WTC11 (cell line): ENCODE data around the gene LENEP. TPM values are rescaled to one million over a fixed set of nuclear protein-coding genes. Genes with fewer than 3 reads are reported as not detected.

Experiments
- ATAC-seq: fragments of 200-7000 bp; cut with Tn5 transposase; 2 replicates; pipeline ENCODE4 v1.10.0; 2021; ENCODE audit warnings: mild to moderate bottlenecking, moderate library complexity
- CTCF ChIA-PET: fragments of 300-600 bp; sonication (Branson Sonifier 250); formaldehyde crosslinking; loops from one replicate; lab custom pipeline; 2021; ENCODE audit warnings: antibody characterized with exemption; lab: Charles Lee
- POLR2A ChIA-PET: fragments of 350-600 bp; sonication (Branson Sonifier 250); formaldehyde crosslinking; loops from one replicate; lab custom pipeline; 2021; ENCODE audit warnings: antibody characterized with exemption; lab: Charles Lee
- DNase-seq: peaks from one replicate; pipeline ENCODE4 v3.0.0; 2021; ENCODE audit warnings: low spot score
- H3K27ac Mint-ChIP-seq: 2 replicates; pipeline ENCODE4 v1.8.0; 2021; ENCODE audit warnings: mixed read lengths
- H3K27me3 Mint-ChIP-seq: 2 replicates; pipeline ENCODE4 v1.8.0; 2021; ENCODE audit warnings: low read depth, mild to moderate bottlenecking, moderate library complexity, mixed read lengths
- H3K36me3 Mint-ChIP-seq: 2 replicates; pipeline ENCODE4 v1.8.0; 2021; ENCODE audit warnings: mixed read lengths
- H3K4me1 Mint-ChIP-seq: 2 replicates; pipeline ENCODE4 v1.8.0; 2022; ENCODE audit warnings: mixed read lengths
- H3K4me3 Mint-ChIP-seq: 2 replicates; pipeline ENCODE4 v1.8.0; 2021; ENCODE audit warnings: mild to moderate bottlenecking, moderate library complexity, mixed read lengths
- H3K9me3 Mint-ChIP-seq: 2 replicates; pipeline ENCODE4 v1.8.0; 2021; ENCODE audit warnings: mixed read lengths
- ATF1 ChIP-seq: sonication (generic); formaldehyde crosslinking; IDR thresholded peaks from 2 replicates; pipeline ENCODE4 v1.8.1; 2023; ENCODE audit warnings: mild to moderate bottlenecking, moderate library complexity, missing genetic modification reagents
- FOXK1 ChIP-seq: sonication (generic); formaldehyde crosslinking; IDR thresholded peaks from 2 replicates; pipeline ENCODE4 v1.8.0; 2022; ENCODE audit warnings: mild to moderate bottlenecking, moderate library complexity, missing genetic modification reagents
- FOXP1 ChIP-seq: sonication (generic); formaldehyde crosslinking; IDR thresholded peaks from 2 replicates; pipeline ENCODE4 v1.8.0; 2022; ENCODE audit warnings: missing genetic modification reagents, mild to moderate bottlenecking, moderate library complexity, borderline replicate concordance
- JAZF1 ChIP-seq: fragments of 250-450 bp; sonication (Bioruptor Pico); IDR thresholded peaks from 2 replicates; pipeline ENCODE4 v1.9.0; 2021; ENCODE audit warnings: moderate library complexity, mild to moderate bottlenecking, inconsistent platforms
- NFATC4 ChIP-seq: fragments of 250-450 bp; sonication (Bioruptor Pico); IDR thresholded peaks from 2 replicates; pipeline ENCODE4 v1.9.0; 2021; ENCODE audit warnings: mild to moderate bottlenecking
- NFYB ChIP-seq: sonication (generic); formaldehyde crosslinking; conservative IDR thresholded peaks from 2 replicates; pipeline ENCODE4 v1.8.0; 2022; ENCODE audit warnings: low read depth, missing genetic modification reagents
- NR1H2 ChIP-seq: sonication (generic); formaldehyde crosslinking; IDR thresholded peaks from 2 replicates; pipeline ENCODE4 v1.9.0; 2021; ENCODE audit warnings: mild to moderate bottlenecking, moderate library complexity, missing genetic modification reagents
- NR2C2 ChIP-seq: sonication (generic); formaldehyde crosslinking; IDR thresholded peaks from 2 replicates; pipeline ENCODE4 v1.8.0; 2022; ENCODE audit warnings: mild to moderate bottlenecking, missing genetic modification reagents
- OVOL2 ChIP-seq: fragments of 250-450 bp; sonication (Bioruptor Pico); IDR thresholded peaks from 2 replicates; pipeline ENCODE4 v1.9.0; 2021; ENCODE audit warnings: mild to moderate bottlenecking, borderline replicate concordance
- SOX15 ChIP-seq: fragments of 250-450 bp; sonication (Bioruptor Pico); IDR thresholded peaks from 2 replicates; pipeline ENCODE4 v1.9.0; 2021; ENCODE audit warnings: mild to moderate bottlenecking
- SP1 ChIP-seq: sonication (generic); formaldehyde crosslinking; conservative IDR thresholded peaks from 2 replicates; pipeline ENCODE4 v1.8.1; 2022; ENCODE audit warnings: missing genetic modification reagents
- TEAD1 ChIP-seq: sonication (generic); formaldehyde crosslinking; IDR thresholded peaks from 2 replicates; pipeline ENCODE4 v1.8.0; 2022; ENCODE audit warnings: mild to moderate bottlenecking, missing genetic modification reagents
- ZNF138 ChIP-seq: sonication (generic); formaldehyde crosslinking; conservative IDR thresholded peaks from 2 replicates; pipeline ENCODE4 v1.8.1; 2022; ENCODE audit warnings: mild to moderate bottlenecking, moderate library complexity, missing genetic modification reagents
- ZNF219 ChIP-seq: sonication (generic); formaldehyde crosslinking; IDR thresholded peaks from 2 replicates; pipeline ENCODE4 v1.8.0; 2023; ENCODE audit warnings: missing genetic modification reagents, mild to moderate bottlenecking, borderline replicate concordance
- total RNA-seq: library from RNA; stranded (reverse); gene quantifications from 3 replicates; pipeline ENCODE4 v1.2.3, GENCODE V29; 2021
- TF ChIP-seq, protein P1 (sequence below): sonication (generic); formaldehyde crosslinking; conservative IDR thresholded peaks from 2 replicates; pipeline ENCODE4 v1.8.1; 2023; ENCODE audit warnings: mild to moderate bottlenecking, low read depth, missing genetic modification reagents, moderate library complexity
- TF ChIP-seq, protein P2 (sequence below): fragments of 250-450 bp; sonication (Bioruptor Pico); IDR thresholded peaks from 2 replicates; pipeline ENCODE4 v1.8.0; 2021; ENCODE audit warnings: mild to moderate bottlenecking
- TF ChIP-seq, protein P3 (sequence below): sonication (generic); formaldehyde crosslinking; IDR thresholded peaks from 2 replicates; pipeline ENCODE4 v1.8.0; 2023; ENCODE audit warnings: missing genetic modification reagents
- TF ChIP-seq, protein P4 (sequence below): fragments of 250-450 bp; sonication (Bioruptor Pico); IDR thresholded peaks from 2 replicates; pipeline ENCODE4 v1.9.0; 2021; ENCODE audit warnings: mild to moderate bottlenecking
- TF ChIP-seq, protein P5 (sequence below): sonication (generic); formaldehyde crosslinking; IDR thresholded peaks from 2 replicates; pipeline ENCODE4 v1.8.0; 2022; ENCODE audit warnings: mild to moderate bottlenecking, missing genetic modification reagents
- TF ChIP-seq, protein P6 (sequence below): sonication (generic); formaldehyde crosslinking; IDR thresholded peaks from 2 replicates; pipeline ENCODE4 v1.8.1; 2022; ENCODE audit warnings: mild to moderate bottlenecking, missing genetic modification reagents, moderate library complexity, borderline replicate concordance
- TF ChIP-seq, protein P7 (sequence below): sonication (generic); formaldehyde crosslinking; IDR thresholded peaks from 2 replicates; pipeline ENCODE4 v1.8.0; 2023; ENCODE audit warnings: mild to moderate bottlenecking, missing genetic modification reagents

The LENEP gene
- total RNA-seq, 1 experiment from 2014 or later = 1.2 TPM

DNA sequence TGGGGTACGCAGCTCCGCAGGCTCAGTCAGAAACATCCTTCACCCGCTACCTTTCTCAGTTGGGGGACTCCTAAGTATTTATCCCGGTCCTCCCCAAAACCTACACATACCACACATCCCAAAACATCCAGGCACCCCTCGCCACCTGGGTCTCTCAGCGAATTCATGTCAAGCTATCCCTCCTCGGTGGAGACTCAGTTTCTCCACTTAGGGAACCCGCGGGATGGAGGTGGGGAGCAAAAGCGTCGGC, 8.0 kb downstream of the LENEP start (continued):
- TF ChIP-seq, protein P1, sequence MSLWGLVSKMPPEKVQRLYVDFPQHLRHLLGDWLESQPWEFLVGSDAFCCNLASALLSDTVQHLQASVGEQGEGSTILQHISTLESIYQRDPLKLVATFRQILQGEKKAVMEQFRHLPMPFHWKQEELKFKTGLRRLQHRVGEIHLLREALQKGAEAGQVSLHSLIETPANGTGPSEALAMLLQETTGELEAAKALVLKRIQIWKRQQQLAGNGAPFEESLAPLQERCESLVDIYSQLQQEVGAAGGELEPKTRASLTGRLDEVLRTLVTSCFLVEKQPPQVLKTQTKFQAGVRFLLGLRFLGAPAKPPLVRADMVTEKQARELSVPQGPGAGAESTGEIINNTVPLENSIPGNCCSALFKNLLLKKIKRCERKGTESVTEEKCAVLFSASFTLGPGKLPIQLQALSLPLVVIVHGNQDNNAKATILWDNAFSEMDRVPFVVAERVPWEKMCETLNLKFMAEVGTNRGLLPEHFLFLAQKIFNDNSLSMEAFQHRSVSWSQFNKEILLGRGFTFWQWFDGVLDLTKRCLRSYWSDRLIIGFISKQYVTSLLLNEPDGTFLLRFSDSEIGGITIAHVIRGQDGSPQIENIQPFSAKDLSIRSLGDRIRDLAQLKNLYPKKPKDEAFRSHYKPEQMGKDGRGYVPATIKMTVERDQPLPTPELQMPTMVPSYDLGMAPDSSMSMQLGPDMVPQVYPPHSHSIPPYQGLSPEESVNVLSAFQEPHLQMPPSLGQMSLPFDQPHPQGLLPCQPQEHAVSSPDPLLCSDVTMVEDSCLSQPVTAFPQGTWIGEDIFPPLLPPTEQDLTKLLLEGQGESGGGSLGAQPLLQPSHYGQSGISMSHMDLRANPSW (CRISPR knock-in tag) = no peak
- TF ChIP-seq NR1H2 (CRISPR knock-in tag) = no peak
- TF ChIP-seq, protein P2, sequence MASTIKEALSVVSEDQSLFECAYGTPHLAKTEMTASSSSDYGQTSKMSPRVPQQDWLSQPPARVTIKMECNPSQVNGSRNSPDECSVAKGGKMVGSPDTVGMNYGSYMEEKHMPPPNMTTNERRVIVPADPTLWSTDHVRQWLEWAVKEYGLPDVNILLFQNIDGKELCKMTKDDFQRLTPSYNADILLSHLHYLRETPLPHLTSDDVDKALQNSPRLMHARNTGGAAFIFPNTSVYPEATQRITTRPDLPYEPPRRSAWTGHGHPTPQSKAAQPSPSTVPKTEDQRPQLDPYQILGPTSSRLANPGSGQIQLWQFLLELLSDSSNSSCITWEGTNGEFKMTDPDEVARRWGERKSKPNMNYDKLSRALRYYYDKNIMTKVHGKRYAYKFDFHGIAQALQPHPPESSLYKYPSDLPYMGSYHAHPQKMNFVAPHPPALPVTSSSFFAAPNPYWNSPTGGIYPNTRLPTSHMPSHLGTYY (CRISPR knock-in tag) = no peak
- TF ChIP-seq JAZF1 (CRISPR knock-in tag) = no peak
- no peak for TF ChIP-seq FOXK1
- no peak for TF ChIP-seq ZNF138 (CRISPR knock-in tag)
- no peak for TF ChIP-seq NR2C2 (CRISPR knock-in tag)
- no peak for TF ChIP-seq OVOL2 (CRISPR knock-in tag)
- no peak for TF ChIP-seq SOX15
- TF ChIP-seq, protein P3, sequence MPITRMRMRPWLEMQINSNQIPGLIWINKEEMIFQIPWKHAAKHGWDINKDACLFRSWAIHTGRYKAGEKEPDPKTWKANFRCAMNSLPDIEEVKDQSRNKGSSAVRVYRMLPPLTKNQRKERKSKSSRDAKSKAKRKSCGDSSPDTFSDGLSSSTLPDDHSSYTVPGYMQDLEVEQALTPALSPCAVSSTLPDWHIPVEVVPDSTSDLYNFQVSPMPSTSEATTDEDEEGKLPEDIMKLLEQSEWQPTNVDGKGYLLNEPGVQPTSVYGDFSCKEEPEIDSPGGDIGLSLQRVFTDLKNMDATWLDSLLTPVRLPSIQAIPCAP (CRISPR knock-in tag) = no peak
- TF ChIP-seq, protein P4, sequence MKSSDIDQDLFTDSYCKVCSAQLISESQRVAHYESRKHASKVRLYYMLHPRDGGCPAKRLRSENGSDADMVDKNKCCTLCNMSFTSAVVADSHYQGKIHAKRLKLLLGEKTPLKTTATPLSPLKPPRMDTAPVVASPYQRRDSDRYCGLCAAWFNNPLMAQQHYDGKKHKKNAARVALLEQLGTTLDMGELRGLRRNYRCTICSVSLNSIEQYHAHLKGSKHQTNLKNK (CRISPR knock-in tag) = no peak

DNA sequence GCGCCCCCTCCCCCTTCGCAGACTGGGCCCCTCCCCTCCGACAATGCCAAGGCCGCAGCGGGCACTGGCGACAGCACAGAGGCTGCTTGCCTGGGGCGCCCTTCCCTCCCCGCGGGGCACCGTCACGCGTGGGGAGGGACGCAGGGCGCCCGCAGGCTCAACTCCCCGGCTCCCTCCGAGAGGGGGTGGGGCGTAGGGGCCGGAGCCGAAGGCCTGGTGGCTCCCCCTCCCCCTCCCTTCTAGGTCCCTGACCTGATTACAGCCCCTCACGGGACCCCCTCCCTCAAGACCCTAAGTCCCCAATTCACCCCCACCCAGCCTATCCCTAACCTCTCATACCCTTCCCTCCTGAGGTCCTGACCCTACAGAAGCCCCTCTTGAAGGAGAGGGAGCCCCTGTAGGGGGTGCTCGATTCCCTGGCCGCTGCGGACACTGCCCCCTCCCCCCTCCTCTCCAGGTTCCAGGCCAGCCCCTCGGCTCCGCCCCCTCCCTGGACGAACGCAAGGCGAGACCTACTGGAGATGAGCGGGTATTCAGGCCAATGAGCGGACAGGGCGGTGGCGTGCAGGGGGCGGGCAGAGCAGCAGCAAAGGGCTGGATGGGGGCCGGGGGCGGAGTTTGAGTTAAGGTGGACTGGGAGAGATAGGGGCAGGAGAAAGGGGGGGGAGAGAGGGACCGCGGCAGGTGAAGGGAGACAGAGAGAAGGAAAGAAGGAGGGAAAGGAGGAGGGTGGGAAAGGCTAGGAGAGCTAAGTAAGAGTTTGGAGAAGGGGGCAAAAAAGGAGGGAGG, 8.5 kb downstream of the LENEP start:
- no peaks in the 10 kb centered on the region for H3K9me3 Mint-ChIP-seq
- H3K4me1 Mint-ChIP-seq = peaks cover 39% of the 10 kb centered on the region
- ChIA-PET POLR2A (interaction anchor here (0.8 to 13.0 kb wide), 5 partner anchors 14 to 31 kb away, joined by 3 to 176 read pairs (median 21); partner anchors contain the start of genes CKS1B, FLAD1 and SHC1), CTCF (interaction anchor here (0.6 to 10.3 kb wide), 22 partner anchors 9 to 171 kb away, joined by 3 to 176 read pairs (median 6); partner anchors contain the start of genes ADAM15, KRTCAP2, LENEP and PBXIP1)
- no peaks in the 10 kb centered on the region for H3K36me3 Mint-ChIP-seq
- H3K27me3 Mint-ChIP-seq = no peaks in the 10 kb centered on the region; the same call in 1 of the 2 replicates
- DNase-seq (peak; percentile 100), ATAC-seq (peak; percentile 73)
- H3K27ac Mint-ChIP-seq = peak overlapping the region; percentile 57; the same call in 1 of the 2 replicates
- peak overlapping the region; percentile 88 for H3K4me3 Mint-ChIP-seq
- TF ChIP-seq FOXP1 (CRISPR knock-in tag) (no peak), JAZF1 (CRISPR knock-in tag) (no peak), ATF1 (CRISPR knock-in tag) (no peak), SP1 (CRISPR knock-in tag) (peak; percentile 95), NFYB (peak; percentile 94), NFATC4 (CRISPR knock-in tag) (peak; percentile 43; the same call in 1 of the 2 replicates), ZNF219 (CRISPR knock-in tag) (0 out of 2 replicates have a peak, but pooled peaks have one; percentile 67), TEAD1 (CRISPR knock-in tag) (no peak)
- TF ChIP-seq, protein P3 (CRISPR knock-in tag) = no peak
- TF ChIP-seq, protein P5, sequence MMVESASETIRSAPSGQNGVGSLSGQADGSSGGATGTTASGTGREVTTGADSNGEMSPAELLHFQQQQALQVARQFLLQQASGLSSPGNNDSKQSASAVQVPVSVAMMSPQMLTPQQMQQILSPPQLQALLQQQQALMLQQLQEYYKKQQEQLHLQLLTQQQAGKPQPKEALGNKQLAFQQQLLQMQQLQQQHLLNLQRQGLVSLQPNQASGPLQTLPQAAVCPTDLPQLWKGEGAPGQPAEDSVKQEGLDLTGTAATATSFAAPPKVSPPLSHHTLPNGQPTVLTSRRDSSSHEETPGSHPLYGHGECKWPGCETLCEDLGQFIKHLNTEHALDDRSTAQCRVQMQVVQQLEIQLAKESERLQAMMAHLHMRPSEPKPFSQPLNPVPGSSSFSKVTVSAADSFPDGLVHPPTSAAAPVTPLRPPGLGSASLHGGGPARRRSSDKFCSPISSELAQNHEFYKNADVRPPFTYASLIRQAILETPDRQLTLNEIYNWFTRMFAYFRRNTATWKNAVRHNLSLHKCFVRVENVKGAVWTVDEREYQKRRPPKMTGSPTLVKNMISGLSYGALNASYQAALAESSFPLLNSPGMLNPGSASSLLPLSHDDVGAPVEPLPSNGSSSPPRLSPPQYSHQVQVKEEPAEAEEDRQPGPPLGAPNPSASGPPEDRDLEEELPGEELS (CRISPR knock-in tag) = no peak
- TF ChIP-seq, protein P6, sequence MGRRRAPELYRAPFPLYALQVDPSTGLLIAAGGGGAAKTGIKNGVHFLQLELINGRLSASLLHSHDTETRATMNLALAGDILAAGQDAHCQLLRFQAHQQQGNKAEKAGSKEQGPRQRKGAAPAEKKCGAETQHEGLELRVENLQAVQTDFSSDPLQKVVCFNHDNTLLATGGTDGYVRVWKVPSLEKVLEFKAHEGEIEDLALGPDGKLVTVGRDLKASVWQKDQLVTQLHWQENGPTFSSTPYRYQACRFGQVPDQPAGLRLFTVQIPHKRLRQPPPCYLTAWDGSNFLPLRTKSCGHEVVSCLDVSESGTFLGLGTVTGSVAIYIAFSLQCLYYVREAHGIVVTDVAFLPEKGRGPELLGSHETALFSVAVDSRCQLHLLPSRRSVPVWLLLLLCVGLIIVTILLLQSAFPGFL = no peak
- TF ChIP-seq, protein P7, sequence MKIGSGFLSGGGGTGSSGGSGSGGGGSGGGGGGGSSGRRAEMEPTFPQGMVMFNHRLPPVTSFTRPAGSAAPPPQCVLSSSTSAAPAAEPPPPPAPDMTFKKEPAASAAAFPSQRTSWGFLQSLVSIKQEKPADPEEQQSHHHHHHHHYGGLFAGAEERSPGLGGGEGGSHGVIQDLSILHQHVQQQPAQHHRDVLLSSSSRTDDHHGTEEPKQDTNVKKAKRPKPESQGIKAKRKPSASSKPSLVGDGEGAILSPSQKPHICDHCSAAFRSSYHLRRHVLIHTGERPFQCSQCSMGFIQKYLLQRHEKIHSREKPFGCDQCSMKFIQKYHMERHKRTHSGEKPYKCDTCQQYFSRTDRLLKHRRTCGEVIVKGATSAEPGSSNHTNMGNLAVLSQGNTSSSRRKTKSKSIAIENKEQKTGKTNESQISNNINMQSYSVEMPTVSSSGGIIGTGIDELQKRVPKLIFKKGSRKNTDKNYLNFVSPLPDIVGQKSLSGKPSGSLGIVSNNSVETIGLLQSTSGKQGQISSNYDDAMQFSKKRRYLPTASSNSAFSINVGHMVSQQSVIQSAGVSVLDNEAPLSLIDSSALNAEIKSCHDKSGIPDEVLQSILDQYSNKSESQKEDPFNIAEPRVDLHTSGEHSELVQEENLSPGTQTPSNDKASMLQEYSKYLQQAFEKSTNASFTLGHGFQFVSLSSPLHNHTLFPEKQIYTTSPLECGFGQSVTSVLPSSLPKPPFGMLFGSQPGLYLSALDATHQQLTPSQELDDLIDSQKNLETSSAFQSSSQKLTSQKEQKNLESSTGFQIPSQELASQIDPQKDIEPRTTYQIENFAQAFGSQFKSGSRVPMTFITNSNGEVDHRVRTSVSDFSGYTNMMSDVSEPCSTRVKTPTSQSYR = 0 out of 2 replicates have a peak, but pooled peaks have one; percentile 17
